NCI-H460 (cell line): ENCODE results near the gene RCC2. TPM values are rescaled to one million over a fixed set of nuclear protein-coding genes. Genes with fewer than 3 reads are reported as not detected.
"Not testable (repeated sequence)": the region's sequence is repeated elsewhere in the genome, so short reads cannot be mapped to it uniquely, and the experiment has no call there.

Source experiments
- DNase-seq: peaks from one replicate; pipeline ENCODE4 v3.0.0-alpha.2; 2016; ENCODE audit warnings: low read depth; ENCODE audit errors: extremely low read depth
- total RNA-seq: library from RNA; depleted of rRNA; stranded (reverse); fragments of >200 nt; shearing (Covaris generic); gene quantifications from 2 replicates; pipeline ENCODE4 v1.2.3, GENCODE V29; 2014

RCC2 gene
- total RNA-seq, 1 experiment from 2014 or later: 72.6 TPM

- no peak for DNase-seq
Observed at GRCh38 chr1:17422461-17422860, 17.0 kb downstream of the RCC2 start.

- no peak for DNase-seq
Observed at GRCh38 chr1:17420391-17420918, 19.0 kb downstream of the RCC2 start.

GRCh38 chr1:17419626-17420328, 19.7 kb downstream of the RCC2 start:
- no peak for DNase-seq

GRCh38 chr1:17416389-17416788, 23.1 kb downstream of the RCC2 start:
- no peak for DNase-seq

- DNase-seq: no peak
Observed at GRCh38 chr1:17414022-17414421, 25.5 kb downstream of the RCC2 start.

- no peak for DNase-seq
Observed at GRCh38 chr1:17412093-17412870, 27.2 kb downstream of the RCC2 start.

- DNase-seq: no peak
Observed at GRCh38 chr1:17409391-17409811, 30.1 kb downstream of the RCC2 start.

- DNase-seq: not testable (repeated sequence)
Observed at GRCh38 chr1:17407786-17408514, 31.5 kb downstream of the RCC2 start.

GRCh38 chr1:17406760-17407475, 32.6 kb downstream of the RCC2 start:
- DNase-seq: not testable (repeated sequence)

- DNase-seq: peak; percentile 50
Observed at GRCh38 chr1:17405898-17406759, 33.3 kb downstream of the RCC2 start.

- no peak for DNase-seq
Observed at GRCh38 chr1:17404820-17405219, 34.7 kb downstream of the RCC2 start.

- DNase-seq: no peak
Observed at GRCh38 chr1:17404034-17404684, 35.3 kb downstream of the RCC2 start.

- DNase-seq: no peak
Observed at GRCh38 chr1:17403081-17403480, 36.4 kb downstream of the RCC2 start.

GRCh38 chr1:17401841-17402240, 37.6 kb downstream of the RCC2 start:
- DNase-seq: no peak

- no peak for DNase-seq
Observed at GRCh38 chr1:17400725-17401341, 38.6 kb downstream of the RCC2 start.

- no peak for DNase-seq
Observed at GRCh38 chr1:17397910-17398695, 41.4 kb downstream of the RCC2 start.

- no peak for DNase-seq
Observed at GRCh38 chr1:17393230-17393629, 46.2 kb downstream of the RCC2 start.
